ENCODE measurements around the gene LRCH1.

Gene LRCH1

DNA sequence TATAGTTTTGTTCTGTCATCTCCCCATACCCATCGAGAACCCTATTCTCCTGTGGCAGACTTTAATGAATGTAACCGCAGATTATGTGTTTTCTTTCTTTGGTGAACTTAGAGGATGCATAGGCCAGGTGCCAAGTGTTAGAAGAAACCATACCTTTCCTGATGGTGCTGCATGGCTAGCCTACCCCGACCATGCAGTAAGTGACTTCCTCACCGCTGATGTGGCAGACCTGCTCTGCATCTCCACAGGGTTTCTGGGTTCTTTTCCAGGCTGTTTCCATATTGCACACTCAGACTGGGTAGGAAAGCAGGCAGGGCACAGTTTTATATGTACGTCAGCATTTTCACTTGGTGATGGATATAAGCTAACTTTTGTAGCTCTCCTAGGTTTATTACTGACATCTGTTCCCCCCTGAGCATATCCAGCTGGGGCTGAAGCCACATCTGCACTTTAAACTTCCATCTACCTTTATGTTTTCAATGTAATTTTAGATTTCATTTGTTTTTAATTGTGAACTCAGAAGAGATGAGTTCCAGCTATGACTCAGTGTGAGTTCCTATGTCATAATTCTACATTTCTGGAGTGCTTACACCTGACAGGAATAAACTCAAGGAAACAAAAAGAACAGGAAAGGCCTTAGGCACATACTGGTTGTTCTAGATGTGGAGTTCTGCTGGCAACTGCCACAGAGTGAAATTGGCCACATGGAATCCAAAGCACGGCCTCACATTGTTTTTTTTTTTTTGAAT is 42.3 kb downstream of the LRCH1 start:
- no peak for DNase-seq

DNA sequence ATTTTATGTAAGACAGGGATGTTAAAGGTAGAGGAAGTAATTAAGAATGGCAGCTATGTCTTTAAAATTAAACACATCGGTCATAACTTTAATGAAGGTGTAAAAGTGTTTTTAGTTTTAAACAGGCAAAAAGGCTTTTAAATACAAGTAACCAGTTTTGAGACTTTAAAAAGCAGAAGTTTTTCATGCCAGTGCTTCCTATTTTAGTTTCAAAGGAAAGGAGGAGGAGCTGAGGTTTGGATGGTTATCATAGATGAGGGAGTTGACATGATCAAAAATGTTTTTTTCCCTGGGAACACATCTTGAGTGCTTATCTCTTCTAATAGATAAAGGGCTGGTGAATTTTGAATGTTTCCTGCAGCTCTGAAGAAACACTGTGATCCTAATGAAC is 42.9 kb downstream of the LRCH1 start:
- DNase-seq = no peak

DNA sequence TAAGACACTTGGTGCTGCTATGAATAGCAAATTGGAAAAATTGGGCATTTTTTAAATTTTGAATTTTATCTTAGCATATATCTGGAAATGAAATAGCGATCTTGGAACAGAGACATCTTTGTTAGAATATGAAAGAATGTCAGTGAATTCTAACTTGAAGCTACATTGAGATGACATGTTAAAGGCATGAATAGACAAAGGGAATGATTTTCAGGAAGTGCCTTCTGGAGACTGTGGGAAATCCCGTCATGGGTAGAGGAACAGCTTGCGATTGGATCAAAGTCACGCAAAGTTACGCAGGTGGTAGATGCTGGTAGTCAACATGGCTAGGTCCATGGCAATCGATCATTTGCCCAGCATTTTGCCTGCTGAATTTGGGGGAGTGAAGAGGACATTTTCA is 43.5 kb downstream of the LRCH1 start:
- no peak for DNase-seq

DNA sequence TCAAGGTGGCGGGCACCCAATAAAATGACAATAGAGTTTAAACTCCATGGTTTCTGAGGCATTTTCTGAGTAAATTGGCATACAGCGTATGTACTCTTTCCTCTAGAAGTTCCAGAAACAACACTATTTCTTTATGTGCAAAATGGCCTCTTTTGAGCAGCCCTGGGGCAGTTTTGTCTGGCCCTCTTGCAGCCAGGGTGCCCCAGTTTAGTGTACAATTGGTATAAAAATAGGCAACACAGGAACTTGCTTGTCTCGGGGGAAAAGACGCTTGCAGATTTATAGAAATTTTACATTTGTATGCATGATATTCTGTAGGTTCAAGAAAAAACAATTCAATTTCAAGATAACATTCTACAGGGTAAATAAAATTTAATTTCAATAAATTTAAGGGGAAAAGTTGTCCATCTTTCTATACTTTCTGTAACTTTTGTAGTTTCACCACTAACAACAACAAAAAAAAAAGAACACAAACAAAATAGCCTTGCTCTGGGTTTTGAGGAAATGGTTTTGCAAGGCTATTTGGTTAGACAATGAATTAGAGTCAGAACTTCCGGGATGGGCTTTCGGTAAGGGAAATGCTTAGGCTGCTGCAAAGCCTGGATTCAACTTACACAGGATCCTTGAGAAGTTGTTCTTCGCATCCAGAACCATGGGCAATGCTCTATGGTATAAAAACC is 45.3 kb downstream of the LRCH1 start:
- DNase-seq = no peak

DNA sequence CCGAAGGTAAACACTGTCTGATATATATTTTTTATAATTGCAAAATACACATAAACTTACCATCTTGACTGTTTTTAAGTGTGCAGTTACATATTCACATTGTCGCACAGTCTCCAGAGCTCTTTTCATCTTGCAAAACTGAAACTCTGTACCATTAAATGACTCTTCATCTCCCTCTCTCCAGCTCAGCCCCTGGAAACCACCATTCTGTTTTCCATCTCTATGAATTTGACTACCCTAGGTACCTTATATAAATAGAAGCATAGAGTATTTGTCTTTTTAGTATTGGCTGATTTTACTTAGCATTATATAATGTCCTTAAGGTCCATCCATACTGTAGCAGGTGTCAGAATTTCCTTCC is 45.8 kb downstream of the LRCH1 start:
- DNase-seq = no peak

DNA sequence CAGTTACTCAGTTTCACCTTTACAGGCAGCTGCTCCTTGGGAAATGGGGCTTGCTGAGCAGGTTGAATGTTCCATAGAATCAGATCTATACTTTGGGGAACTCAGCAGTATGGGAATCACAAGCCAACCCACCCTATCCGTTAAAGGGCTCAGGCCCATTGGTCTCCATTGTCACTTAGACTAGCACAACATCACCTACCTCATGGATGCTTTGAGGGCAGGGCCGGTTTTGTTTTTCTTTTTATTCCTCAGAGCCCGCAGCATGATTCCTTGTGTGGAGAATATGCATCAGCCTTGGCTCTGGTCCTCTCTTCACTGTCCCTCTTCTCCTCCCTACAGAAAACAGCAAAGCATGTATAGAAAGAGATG is 48.0 kb downstream of the LRCH1 start:
- no peak for DNase-seq

DNA sequence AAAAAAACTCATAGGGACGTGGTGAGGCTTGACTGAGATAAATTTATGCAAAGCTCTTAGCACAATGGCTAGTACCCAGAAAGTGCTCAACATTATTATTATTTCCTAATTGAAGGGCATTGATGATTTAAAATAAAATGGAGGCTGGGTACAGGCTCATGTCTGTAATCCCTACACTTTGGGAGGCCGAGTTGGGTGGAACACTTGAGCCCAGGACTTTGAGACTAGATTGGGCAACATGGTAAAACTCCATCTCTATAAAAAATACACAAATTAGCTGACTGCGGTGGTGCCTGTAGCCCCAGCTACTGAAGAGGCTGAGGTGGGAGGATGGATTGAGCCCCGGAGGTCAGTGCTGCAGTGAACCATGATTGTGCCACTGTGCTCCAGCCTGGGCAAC is 49.6 kb downstream of the LRCH1 start:
- no peak for DNase-seq

DNA sequence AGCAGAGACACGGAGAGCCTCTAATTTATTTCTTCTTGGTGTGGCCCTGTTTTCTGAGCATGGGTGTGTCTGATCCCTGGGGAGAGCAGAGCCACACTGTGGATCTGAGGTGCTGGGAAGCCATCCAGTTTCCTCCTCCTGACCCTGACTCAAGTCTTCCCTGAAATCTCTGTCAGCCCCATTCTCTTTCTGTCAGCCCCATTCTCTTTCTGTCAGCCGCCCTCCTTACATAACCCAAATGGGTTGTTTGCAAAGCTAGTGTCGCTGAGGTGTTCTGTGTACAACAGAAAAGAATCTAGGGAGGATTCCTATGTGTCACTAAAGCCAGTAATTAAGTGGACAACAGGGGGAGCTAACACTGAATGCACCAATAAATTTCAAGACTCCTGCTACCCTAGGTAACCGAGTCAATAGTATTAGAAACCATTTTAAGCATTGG is 50.2 kb downstream of the LRCH1 start:
- DNase-seq = no peak

DNA sequence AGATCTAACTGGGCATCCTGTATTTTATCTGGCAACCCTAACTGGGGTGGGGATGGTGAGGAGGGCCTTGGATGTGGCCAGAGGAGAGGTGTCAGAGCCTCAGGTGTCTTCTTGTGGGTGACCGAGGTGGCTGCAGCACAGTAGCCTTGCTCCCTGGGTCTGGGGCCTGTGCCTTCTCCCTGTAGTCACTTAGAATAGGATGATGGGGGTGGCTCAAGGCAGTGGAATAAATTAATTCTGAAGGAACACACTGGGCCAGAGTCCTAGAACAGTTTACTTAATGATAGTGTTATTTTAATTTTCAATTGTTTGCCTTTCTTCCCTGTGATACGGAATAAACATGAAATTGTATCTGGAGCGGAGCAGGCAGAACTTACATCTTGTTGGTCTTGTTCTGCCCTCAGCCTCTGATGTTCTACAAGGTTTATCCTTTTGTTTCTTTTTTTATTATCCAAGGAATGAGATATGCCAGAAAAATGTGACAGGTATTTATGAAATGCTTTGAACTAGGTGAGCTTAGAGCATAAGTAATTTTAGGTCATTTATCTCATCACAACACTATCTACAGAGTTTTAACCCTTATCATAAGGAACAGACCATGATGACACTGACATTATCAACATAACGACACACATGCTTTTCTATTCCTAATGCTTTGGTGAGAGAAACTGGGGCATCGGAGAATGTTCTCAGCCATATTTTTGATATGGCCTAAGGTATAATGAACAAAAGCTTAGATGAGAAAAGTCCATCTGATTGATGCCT is 51.4 kb downstream of the LRCH1 start:
- DNase-seq = no peak

DNA sequence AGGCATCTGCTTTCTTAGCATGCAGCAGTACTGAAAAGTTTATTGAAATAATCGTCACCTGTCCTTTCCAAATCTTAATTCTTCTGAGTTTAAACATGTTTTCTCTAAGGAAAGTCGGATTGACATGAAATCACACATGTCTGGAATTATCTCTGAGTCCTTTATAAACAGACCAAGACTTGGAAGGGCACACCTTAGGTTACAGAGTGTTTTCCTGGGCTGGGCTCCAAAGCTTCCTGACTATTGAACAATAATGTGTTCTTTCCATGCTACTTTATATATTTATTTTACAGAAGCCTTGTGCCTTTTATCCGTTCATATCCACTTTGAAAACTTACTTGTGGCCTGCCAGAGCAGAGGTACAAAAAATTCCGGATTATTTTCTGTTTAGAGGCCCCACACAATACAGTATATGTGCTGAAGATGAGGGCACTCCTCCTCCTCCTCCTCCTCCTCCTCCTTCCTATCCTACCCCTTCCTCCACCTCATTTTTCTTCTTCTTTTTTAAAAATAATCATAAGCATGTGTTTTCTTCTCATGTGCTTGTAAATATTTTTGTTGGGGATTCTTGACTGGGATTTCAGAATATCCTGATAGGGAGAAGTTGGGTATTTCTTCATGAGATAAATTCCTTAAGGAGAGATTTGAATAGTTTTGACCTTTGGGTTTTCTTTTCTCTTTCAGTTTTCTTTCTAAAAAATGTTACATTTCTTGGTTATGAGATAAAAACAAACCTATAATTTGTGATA is 52.3 kb downstream of the LRCH1 start:
- no peak for DNase-seq

DNA sequence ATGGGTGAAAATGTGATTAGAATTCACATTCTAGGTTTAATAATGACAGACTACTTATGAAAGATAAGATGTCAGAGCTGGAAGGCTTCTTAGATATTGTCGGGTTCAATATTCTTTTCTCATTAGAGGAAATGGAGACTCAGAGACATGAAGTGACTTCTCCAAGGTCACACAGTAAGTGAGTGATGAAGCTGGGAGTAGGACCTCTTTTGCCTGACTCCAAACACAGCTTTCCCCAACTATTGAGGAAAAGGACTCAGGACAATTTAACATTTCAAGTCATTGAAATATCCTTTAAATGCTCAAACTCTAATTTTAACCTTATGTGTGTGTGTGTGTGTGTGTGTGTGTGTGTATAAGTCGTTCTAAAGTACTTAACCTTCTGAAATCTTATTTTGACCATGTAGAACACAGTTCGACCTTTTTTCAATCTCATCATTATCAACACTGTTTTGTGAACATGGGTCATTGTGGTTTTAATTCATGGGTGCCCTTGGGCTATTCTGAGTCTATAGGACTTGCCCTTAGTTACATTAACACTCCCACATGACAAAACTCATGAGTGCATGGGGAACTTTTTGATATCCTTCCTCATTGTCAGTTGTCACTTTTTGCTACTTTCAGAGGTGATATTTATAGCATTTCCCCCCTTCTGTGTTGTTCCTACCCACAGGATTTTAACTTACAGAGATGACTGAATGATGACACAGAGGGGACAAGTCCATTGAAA is 53.0 kb downstream of the LRCH1 start:
- DNase-seq = no peak

DNA sequence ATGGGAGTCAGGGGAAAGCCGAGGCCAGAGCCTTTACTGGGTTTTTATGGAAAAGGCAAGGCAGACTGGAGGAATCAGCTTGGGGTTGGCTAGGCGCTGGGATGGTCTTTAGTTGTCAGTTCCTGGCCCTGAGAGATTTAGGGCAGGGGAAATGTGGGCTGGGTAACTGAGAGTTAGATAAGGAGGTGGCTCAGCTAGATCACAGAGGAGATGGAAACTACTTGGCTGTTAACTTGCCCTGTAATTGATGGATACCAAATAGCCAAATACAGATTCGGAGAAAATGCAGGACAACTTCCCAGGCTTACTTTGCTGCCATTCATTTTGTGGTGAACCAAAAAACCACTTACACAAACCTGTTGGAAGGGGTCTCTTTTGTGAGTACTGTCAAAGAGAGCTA is 54.0 kb downstream of the LRCH1 start:
- DNase-seq = no peak

DNA sequence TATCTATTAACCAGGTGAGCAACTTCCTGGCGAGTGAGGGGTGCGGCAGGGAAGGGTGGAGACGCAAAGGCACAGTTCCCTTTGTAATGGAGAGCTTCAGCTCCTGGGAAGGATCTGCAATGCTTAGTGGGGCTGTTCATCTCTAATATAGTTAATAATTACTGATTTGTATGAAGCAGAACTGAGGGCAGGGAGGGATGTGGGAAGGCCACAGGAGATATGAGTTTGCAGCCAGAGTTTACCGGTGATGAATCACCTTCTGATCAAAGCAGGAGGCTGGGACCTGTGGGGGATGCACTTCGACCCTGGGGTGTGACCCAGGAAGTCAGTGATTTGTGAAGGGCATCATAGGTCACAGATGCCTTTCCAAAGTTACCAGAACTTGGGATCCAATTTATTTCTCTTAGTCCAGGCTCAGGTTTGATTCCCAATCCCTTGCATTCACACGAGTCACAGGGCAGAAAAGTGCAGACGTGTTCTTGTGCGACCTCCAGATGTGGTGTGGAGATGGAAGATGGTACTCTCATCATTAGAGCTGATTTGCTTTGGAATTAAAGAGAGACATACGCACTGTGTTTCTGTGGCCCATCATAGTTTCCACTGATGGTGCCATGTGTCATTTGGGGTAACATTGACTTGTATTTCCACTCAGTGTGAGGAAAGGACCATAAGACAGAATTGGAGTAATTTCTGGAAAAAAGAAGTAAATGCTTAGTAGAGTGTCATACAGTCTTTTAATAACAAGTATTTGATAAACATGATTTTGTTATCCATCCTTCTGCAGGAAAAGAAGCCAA is 55.0 kb downstream of the LRCH1 start:
- DNase-seq = no peak

DNA sequence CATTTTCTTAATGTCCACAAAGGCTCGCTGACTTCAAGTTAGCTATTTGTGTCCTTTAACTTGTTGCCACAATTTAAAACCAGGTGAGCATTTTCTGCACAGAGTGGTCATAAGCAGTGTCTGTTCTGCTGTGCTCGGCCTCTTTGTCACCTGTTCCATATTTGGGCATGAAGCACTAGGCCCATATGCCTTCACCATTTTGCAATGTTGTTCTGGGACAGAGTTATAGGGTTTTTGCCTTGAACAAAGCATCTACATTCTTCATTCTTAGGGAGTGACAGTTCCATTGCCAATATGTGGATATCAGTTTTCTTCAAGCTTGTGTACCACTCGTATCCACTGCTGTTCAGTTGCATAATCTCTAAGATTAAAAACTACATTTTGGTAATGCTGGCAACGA is 56.1 kb downstream of the LRCH1 start:
- no peak for DNase-seq

DNA sequence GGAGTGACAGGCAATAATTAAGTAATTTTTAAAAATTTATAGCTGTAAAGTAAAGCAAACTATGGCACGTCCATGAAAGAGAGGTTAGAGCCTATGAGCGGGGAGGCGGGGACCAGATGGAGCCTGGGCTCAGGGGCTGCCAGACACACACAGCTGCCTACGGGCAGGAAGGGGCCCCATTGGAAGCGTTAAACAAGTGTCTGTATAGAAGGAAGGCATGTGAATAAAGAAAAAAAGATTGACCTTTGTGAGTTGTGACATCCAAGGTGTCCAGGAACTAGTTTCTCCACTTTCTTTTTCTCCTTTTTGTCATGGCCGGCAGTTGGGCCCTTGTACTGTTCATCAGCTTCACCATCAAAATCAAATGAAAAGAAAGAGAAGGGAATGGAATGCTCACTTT is 56.8 kb downstream of the LRCH1 start:
- DNase-seq = no peak

DNA sequence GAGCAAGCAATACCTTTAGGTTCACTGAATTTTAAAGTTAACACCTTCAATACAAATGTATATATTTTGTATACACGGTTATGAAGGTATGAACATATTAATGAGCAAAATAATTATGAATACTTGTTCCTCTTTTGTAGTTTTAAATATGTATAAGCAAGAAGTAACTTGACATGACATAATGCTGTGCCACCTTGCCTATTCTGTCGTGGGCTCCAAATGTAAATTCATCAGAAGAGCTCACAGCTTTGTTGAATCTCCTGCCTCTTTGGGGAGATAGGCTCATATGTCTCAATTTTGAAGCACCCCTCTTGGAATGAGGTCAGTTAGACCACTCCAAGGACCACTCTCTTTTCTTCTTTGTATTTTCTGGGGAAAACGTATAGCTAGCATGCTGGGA is 59.3 kb downstream of the LRCH1 start:
- DNase-seq = no peak

DNA sequence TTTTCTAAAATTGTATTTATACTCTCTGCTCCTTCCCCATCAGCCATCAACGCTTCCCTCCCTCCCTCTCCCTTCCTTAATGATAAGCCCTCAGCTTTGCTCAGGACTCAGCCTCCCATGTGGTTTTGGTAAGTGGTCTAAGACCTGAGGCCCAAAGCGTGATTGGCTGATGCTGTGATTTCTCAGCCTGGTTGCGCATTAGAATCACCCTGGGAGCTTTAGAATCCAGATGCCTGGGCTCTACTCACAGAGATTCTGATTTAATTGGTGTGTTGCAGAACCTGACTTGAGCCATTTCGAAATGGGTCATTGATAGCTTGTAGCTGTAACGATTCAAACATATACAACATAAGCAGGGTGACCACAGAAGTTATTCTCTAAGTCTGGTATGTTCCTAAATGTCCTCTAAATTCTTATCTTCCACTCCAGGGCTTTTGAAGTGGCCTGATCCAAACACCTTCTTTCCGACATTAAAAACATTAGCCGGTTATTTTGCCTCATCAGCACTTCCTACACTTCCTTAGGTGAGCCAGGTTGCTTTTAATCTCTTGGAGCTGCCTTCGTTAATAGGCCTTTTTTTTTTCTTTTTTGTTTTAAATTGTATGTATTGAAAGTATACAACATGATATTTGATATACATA is 60.6 kb downstream of the LRCH1 start:
- DNase-seq = no peak

DNA sequence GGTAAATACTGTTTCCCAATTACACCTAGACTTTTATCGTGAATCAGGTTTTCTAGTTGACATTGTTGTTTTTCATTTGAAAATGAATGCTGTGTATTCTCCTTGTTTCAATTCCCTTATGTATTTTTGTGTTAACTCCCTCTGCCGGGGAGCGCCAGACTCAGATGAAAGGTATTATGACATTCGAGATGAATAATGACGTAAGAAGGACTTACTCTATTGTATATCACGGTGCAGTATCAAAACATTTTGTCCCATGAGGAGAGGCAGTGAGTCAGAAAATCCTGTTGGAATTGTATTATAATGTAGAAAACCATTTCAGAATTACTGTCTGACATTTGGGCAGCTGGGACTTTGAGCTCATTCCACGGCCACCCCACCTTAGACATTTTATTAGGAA is 61.6 kb downstream of the LRCH1 start:
- DNase-seq = no peak

DNA sequence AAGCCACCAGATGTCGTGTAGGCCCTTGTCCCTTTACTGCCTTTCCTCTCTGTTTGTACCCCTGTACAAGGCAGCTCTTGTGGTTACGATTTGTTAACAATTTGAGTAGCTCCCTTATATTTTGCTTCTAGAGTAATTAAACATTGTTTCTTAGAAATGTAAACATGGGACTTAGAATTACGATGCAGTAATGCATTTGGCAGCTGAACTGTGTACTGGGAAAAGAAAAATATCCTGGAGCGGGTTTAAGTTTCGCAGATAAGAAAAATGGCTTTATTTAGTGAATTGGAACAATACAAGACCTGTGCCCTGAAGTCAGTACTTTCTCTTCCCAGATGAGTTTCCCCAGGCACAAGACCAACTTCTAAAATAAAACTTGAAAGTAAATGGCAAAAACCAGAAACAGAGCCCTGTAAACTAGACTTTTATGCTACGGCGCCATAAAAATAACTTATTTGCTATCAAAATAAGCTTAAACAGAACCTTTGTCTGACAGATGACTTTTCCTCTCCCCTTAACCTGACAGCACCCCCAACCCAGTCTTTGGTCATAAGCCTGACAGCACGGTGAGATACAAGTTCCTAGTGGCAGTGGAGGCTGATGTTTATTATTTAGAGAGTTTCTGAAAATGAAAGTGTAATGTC is 63.0 kb downstream of the LRCH1 start:
- no peak for DNase-seq

DNA sequence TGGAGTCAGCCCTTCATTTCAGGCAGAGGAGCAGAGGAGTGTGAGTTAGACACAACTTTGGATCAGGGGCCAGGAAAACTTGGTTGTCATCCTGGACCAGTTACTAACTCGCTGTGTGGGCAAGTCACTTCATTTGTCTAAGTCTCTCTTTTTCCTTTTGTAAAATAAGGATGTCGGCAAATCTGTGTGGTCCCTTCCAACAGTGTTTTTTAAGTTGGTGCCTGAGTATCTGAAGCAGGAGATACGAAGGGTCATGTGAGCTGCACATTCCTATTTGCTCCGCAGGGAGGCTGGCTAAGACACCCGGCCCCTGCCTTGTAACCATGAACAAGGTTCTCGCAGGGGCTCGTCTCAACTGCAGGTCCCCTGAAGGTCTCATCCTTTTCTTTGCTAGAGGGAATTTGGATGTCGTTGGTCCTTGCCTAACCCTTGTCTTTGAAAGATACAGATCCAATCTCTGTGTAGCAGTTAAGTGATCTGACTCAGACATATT is 64.3 kb downstream of the LRCH1 start:
- no peak for DNase-seq

DNA sequence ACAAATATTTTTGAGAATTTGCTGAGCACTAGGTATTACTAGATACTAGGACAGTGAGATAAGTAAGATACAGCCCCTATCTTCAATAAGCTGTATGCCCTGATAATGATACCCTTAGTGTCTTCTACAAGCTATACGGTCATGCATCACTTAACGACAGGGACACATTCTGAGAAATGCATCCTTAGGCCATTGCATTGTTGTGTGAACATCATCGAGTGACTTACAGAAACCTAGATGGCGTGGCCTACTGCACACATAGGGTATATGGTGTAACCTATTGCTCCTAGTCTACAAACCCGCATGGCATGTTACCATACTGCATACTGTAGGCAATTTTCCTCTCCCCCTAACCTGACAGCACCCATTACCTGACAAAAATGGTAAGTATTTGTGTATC is 64.9 kb downstream of the LRCH1 start:
- no peak for DNase-seq

Measured in NCI-H446 treated with DMSO at 0.1 percent for 48 hours (cell line).